HepG2 (cell line): ENCODE data around the gene THEMIS. TPM values are rescaled to one million over a fixed set of nuclear protein-coding genes. Genes with fewer than 3 reads are reported as not detected.

Experiments
- ATAC-seq: fragments of 200-7000 bp; cut with Tn5 transposase; 3 replicates; pipeline ENCODE4 v1.9.1; 2020; ENCODE audit warnings: mild to moderate bottlenecking, moderate library complexity
- BruUV-seq: library from RNA; stranded (reverse); fragments of 400-500 nt; replicated peaks from 2 replicates; lab custom pipeline; 2021; lab: Mats Ljungman, UMichigan
- CTCF ChIA-PET: fragments of 300-600 bp; formaldehyde crosslinking; extraction: SDS; loops from one replicate; lab custom pipeline; 2021; ENCODE audit warnings: low total read pairs, inconsistent platforms, low intra/inter-chr PET ratio; lab: Yijun Ruan, JAX
- POLR2A ChIA-PET: fragments of 350-600 bp; sonication (Branson Sonifier 250); formaldehyde crosslinking; loops from one replicate; lab custom pipeline; 2020; ENCODE audit warnings: antibody characterized with exemption, inconsistent platforms; lab: Yijun Ruan, JAX
- DNase-seq: peaks from one replicate; pipeline ENCODE4 v3.0.0-alpha.2; 2015; ENCODE audit warnings: low spot score
- FAIRE-seq: peaks from 3 replicates; lab custom pipeline; 2011; peaks lifted over from hg19 to GRCh38; lab: Jason Lieb, UNC
- H2AFZ ChIP-seq: one replicate; pipeline ENCODE4 v1.6.1; 2011; ENCODE audit warnings: low read length, inconsistent platforms
- H3K27ac ChIP-seq: fragments of 300-600 bp; 3 replicates; pipeline ENCODE4 v1.8.0; 2011; ENCODE audit warnings: mixed run types, mild to moderate bottlenecking, mixed read lengths, low read length, inconsistent platforms; ENCODE audit not compliant: insufficient read depth; ENCODE audit errors: extremely low read length
- H3K27me3 ChIP-seq, 2 experiments: fragments of 200-600 bp in 1 of 2; 2 replicates in 1 of 2; 3 replicates in 1 of 2; pipeline versions ENCODE4 v1.6.0 to v1.8.0; 2011; ENCODE audit warnings: low read length in 2 of 2, mild to moderate bottlenecking in 2 of 2, moderate library complexity in 2 of 2, inconsistent platforms in 1 of 2; ENCODE audit not compliant: insufficient read depth in 2 of 2, control insufficient read depth in 1 of 2
- H3K36me3 ChIP-seq, 2 experiments: fragments of 200-600 bp in 1 of 2; replicated peaks in 1 of 2; 2 replicates in 1 of 2; 3 replicates in 1 of 2; pipeline versions ENCODE4 v1.5.1 to v1.8.0; 2011; ENCODE audit warnings: low read length in 2 of 2, inconsistent platforms in 1 of 2; ENCODE audit not compliant: insufficient read depth in 2 of 2, control insufficient read depth in 1 of 2
- H3K4me1 ChIP-seq: 2 replicates; pipeline ENCODE4 v1.5.1; 2012; ENCODE audit warnings: low read length, inconsistent platforms; ENCODE audit not compliant: insufficient read depth
- H3K4me2 ChIP-seq: 2 replicates; pipeline ENCODE4 v1.6.0; 2011; ENCODE audit warnings: low read depth, low read length, inconsistent platforms
- H3K4me3 ChIP-seq, 3 experiments: fragments of 200-600 bp in 1 of 3; sonication (generic), shearing (Covaris generic) in 1 of 3; replicated peaks in 1 of 3; 2 replicates each; pipeline ENCODE4 v1.5.1; 2011 to 2016; ENCODE audit warnings: low read length in 3 of 3, inconsistent platforms in 2 of 3, low read depth in 2 of 3, mild to moderate bottlenecking in 2 of 3, control low read depth in 1 of 3, mixed read lengths in 1 of 3; ENCODE audit not compliant: insufficient read depth in 1 of 3
- H3K79me2 ChIP-seq: one replicate; pipeline ENCODE4 v1.6.1; 2011; ENCODE audit warnings: low read length, inconsistent platforms; ENCODE audit not compliant: insufficient read depth
- H3K9ac ChIP-seq: 2 replicates; pipeline ENCODE4 v1.6.0; 2011; ENCODE audit warnings: mild to moderate bottlenecking, low read depth, low read length, inconsistent platforms; ENCODE audit not compliant: insufficient read depth
- H3K9me3 ChIP-seq: 2 replicates; pipeline ENCODE4 v1.5.1; 2012; ENCODE audit warnings: mild to moderate bottlenecking, low read length
- H4K20me1 ChIP-seq: 2 replicates; pipeline ENCODE4 v1.6.0; 2011; ENCODE audit warnings: inconsistent platforms, mild to moderate bottlenecking, low read length, moderate library complexity; ENCODE audit not compliant: insufficient read depth
- CHCHD3 ChIP-seq: sonication (generic); formaldehyde crosslinking; IDR thresholded peaks from 2 replicates; pipeline ENCODE4 v1.8.0; 2022; ENCODE audit warnings: mild to moderate bottlenecking, missing genetic modification reagents, moderate library complexity
- HOXA9 ChIP-seq: sonication (generic); formaldehyde crosslinking; IDR thresholded peaks from 2 replicates; pipeline ENCODE4 v1.8.1; 2022; ENCODE audit warnings: missing genetic modification reagents, mild to moderate bottlenecking, moderate library complexity, borderline replicate concordance
- POGZ ChIP-seq: sonication (generic); formaldehyde crosslinking; IDR thresholded peaks from 2 replicates; pipeline ENCODE4 v1.4.0; 2020; ENCODE audit warnings: mild to moderate bottlenecking, missing genetic modification reagents
- RFX5 ChIP-seq: IDR thresholded peaks from 2 replicates; pipeline ENCODE4 v1.6.1; 2011; ENCODE audit warnings: low read depth, low read length, improper control_type of control experiment
- RFXANK ChIP-seq: IDR thresholded peaks from 2 replicates; pipeline ENCODE4 v1.6.1; 2016
- SRY ChIP-seq: sonication (generic); formaldehyde crosslinking; IDR thresholded peaks from 2 replicates; pipeline ENCODE4 v1.8.0; 2022; ENCODE audit warnings: mild to moderate bottlenecking, missing genetic modification reagents
- ZBTB21 ChIP-seq: sonication (generic); formaldehyde crosslinking; IDR thresholded peaks from 2 replicates; pipeline ENCODE4 v1.4.0; 2020; ENCODE audit warnings: missing genetic modification reagents
- ZBTB7A ChIP-seq: sonication (generic); formaldehyde crosslinking; IDR thresholded peaks from 2 replicates; pipeline ENCODE4 v1.8.0; 2022; ENCODE audit warnings: mild to moderate bottlenecking, missing genetic modification reagents
- ZNF441 ChIP-seq: sonication (generic); formaldehyde crosslinking; IDR thresholded peaks from 2 replicates; pipeline ENCODE4 v1.7.0; 2021; ENCODE audit warnings: missing genetic modification reagents, borderline replicate concordance
- ZNF530 ChIP-seq: sonication (generic); formaldehyde crosslinking; IDR thresholded peaks from 2 replicates; pipeline ENCODE4 v1.5.0; 2020; ENCODE audit warnings: low read depth, mild to moderate bottlenecking, missing genetic modification reagents
- ZNF672 ChIP-seq: sonication (generic); formaldehyde crosslinking; IDR thresholded peaks from 2 replicates; pipeline ENCODE4 v1.8.1; 2022; ENCODE audit warnings: missing genetic modification reagents
- ZNF720 ChIP-seq: sonication (generic); formaldehyde crosslinking; IDR thresholded peaks from 2 replicates; pipeline ENCODE4 v1.4.0; 2020; ENCODE audit warnings: missing genetic modification reagents
- WGBS: methylation state at CpG from one replicate; pipeline ENCODE4 v1.1.6; 2017; ENCODE audit warnings: low lambda C conversion rate; 5-methylcytosine and 5-hydroxymethylcytosine counted together
- in situ Hi-C: cut with HindIII; loops from 2 replicates; pipeline ENCODE4 v1.10.0; 2017; ENCODE audit warnings: low pct_unique_long_range_greater_than_20kb; ENCODE audit not compliant: extremely low pct_ligation_motif_present
- intact Hi-C: fragments of 100-400 bp; cut with micrococcal nuclease; formaldehyde crosslinking; loops from one replicate; pipeline ENCODE4 v1.10.0; 2022; ENCODE audit not compliant: unreplicated experiment
- polyA plus RNA-seq, 8 experiments: library from polyadenylated mRNA; depleted of rRNA in 3 of 8; stranded (reverse) in 7 of 8; unstranded in 1 of 8; fragments of >200 nt; fragmentation: Illumina TruSeq in 4 of 8; extraction: Trizol in 4 of 8; gene quantifications; 2 replicates each; pipeline versions ENCODE4 v1.2.1 to v1.2.3, GENCODE V29; 2011 to 2016; ENCODE audit warnings: low read depth in 4 of 8, missing spikeins in 1 of 8, mixed read lengths in 1 of 8; ENCODE audit not compliant: insufficient read depth in 1 of 8
- total RNA-seq, 5 experiments: library from RNA; depleted of rRNA; stranded (reverse); fragments of >200 nt; fragmentation: Illumina TruSeq; extraction: Trizol; gene quantifications; 2 replicates each; pipeline ENCODE4 v1.2.3, GENCODE V29; 2016; ENCODE audit warnings: low read depth in 1 of 5
- TF ChIP-seq, protein P1 (sequence below): sonication (generic); formaldehyde crosslinking; IDR thresholded peaks from 2 replicates; pipeline ENCODE4 v1.5.1; 2020; ENCODE audit warnings: mild to moderate bottlenecking, missing genetic modification reagents, moderate library complexity
- TF ChIP-seq, protein P2 (sequence below): IDR thresholded peaks from 2 replicates; pipeline ENCODE4 v1.4.0; 2020; ENCODE audit warnings: mild to moderate bottlenecking, missing genetic modification reagents
- TF ChIP-seq, protein P3 (sequence below): sonication (generic); formaldehyde crosslinking; IDR thresholded peaks from 2 replicates; pipeline ENCODE4 v1.5.0; 2020; ENCODE audit warnings: missing genetic modification reagents
- TF ChIP-seq, protein P4 (sequence below): sonication (generic); formaldehyde crosslinking; IDR thresholded peaks from 2 replicates; pipeline ENCODE4 v1.8.1; 2023; ENCODE audit warnings: mild to moderate bottlenecking, missing genetic modification reagents, borderline replicate concordance

Gene THEMIS
- total and polyA plus RNA-seq, 2 of the 13 experiments (the other 11 are each of a cell fraction or from before 2014, with no cell fraction given) = not detected

DNA sequence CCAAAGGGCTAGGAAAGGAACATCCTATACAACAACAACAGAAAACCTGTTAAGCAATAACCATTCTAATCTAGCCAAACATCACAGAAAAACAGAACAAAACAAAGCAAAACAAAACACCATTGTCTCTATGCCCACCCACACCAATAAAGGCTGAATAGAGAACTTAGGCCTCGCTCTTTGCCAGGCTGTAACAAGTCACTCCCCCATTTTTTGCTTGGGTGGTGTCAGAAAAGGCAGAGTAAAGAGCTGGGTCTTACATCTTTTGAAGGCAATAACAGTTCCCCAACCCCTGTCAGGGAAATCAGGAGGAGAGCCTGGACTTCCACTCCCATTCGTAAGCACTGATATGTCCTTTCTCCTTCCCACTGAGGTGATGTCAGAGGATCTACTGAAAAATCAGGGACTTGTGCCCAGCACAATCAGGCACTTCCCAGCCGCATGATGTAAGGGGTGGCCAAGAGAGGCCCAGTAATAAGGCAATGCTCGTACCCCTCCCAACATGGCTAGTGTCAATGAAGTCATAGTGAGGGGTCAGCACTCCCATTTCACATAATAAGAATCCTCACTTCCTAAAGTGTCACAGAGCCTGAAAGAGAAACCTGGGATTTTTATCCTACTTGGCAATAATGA is 31.0 kb downstream of the THEMIS start:
- intact Hi-C loops = no loop called here
- no TSS peak for BruUV-seq
- no peak for FAIRE-seq
- TF ChIP-seq HOXA9 (CRISPR knock-in tag) (no peak), CHCHD3 (CRISPR knock-in tag) (no peak), SRY (CRISPR knock-in tag) (no peak), ZNF530 (CRISPR knock-in tag) (no peak), ZBTB21 (CRISPR knock-in tag) (no peak), ZBTB7A (no peak), ZNF720 (CRISPR knock-in tag) (no peak), ZNF672 (no peak), RFX5 (no peak), ZNF441 (CRISPR knock-in tag) (no peak), RFXANK (CRISPR knock-in tag) (no peak), POGZ (CRISPR knock-in tag) (no peak)
- TF ChIP-seq, protein P1, sequence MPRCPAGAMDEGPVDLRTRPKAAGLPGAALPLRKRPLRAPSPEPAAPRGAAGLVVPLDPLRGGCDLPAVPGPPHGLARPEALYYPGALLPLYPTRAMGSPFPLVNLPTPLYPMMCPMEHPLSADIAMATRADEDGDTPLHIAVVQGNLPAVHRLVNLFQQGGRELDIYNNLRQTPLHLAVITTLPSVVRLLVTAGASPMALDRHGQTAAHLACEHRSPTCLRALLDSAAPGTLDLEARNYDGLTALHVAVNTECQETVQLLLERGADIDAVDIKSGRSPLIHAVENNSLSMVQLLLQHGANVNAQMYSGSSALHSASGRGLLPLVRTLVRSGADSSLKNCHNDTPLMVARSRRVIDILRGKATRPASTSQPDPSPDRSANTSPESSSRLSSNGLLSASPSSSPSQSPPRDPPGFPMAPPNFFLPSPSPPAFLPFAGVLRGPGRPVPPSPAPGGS (CRISPR knock-in tag) = no peak
- TF ChIP-seq, protein P2, sequence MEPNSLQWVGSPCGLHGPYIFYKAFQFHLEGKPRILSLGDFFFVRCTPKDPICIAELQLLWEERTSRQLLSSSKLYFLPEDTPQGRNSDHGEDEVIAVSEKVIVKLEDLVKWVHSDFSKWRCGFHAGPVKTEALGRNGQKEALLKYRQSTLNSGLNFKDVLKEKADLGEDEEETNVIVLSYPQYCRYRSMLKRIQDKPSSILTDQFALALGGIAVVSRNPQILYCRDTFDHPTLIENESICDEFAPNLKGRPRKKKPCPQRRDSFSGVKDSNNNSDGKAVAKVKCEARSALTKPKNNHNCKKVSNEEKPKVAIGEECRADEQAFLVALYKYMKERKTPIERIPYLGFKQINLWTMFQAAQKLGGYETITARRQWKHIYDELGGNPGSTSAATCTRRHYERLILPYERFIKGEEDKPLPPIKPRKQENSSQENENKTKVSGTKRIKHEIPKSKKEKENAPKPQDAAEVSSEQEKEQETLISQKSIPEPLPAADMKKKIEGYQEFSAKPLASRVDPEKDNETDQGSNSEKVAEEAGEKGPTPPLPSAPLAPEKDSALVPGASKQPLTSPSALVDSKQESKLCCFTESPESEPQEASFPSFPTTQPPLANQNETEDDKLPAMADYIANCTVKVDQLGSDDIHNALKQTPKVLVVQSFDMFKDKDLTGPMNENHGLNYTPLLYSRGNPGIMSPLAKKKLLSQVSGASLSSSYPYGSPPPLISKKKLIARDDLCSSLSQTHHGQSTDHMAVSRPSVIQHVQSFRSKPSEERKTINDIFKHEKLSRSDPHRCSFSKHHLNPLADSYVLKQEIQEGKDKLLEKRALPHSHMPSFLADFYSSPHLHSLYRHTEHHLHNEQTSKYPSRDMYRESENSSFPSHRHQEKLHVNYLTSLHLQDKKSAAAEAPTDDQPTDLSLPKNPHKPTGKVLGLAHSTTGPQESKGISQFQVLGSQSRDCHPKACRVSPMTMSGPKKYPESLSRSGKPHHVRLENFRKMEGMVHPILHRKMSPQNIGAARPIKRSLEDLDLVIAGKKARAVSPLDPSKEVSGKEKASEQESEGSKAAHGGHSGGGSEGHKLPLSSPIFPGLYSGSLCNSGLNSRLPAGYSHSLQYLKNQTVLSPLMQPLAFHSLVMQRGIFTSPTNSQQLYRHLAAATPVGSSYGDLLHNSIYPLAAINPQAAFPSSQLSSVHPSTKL (CRISPR knock-in tag) = no peak
- TF ChIP-seq, protein P3, sequence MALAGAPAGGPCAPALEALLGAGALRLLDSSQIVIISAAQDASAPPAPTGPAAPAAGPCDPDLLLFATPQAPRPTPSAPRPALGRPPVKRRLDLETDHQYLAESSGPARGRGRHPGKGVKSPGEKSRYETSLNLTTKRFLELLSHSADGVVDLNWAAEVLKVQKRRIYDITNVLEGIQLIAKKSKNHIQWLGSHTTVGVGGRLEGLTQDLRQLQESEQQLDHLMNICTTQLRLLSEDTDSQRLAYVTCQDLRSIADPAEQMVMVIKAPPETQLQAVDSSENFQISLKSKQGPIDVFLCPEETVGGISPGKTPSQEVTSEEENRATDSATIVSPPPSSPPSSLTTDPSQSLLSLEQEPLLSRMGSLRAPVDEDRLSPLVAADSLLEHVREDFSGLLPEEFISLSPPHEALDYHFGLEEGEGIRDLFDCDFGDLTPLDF = no peak
- TF ChIP-seq, protein P4, sequence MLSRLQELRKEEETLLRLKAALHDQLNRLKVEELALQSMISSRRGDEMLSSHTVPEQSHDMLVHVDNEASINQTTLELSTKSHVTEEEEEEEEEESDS = no peak

More for the DNA sequence above, 31.0 kb downstream of the THEMIS start:
- Histone ChIP-seq H3K79me2 (no peaks in the 10 kb centered on the region), H2AFZ (no peak overlapping the region), H3K9ac (no peak overlapping the region), H3K4me1 (peaks cover 5% of the 10 kb centered on the region), H3K4me3 (no peak overlapping the region), H3K27me3 (no peaks in the 10 kb centered on the region), H4K20me1 (no peaks in the 10 kb centered on the region), H3K27ac (no peak overlapping the region), H3K36me3 (no peaks in the 10 kb centered on the region), H3K9me3 (peaks cover 11% of the 10 kb centered on the region), H3K4me2 (no peak overlapping the region)
- ATAC-seq (no peak), DNase-seq (no peak)
- CTCF ChIA-PET = no interaction called here
- POLR2A ChIA-PET = no interaction called here
- in situ Hi-C loops = loop anchor here (10.0 kb wide), 1 partner anchor 665 kb away; no protein-coding TSS in a partner anchor
- WGBS = 18% methylated on average over 4 of the region's 4 CpGs
